DMS53 treated with DMSO at 0.1 percent for 48 hours (cell line): ENCODE results near the gene ZIC4.

ENCODE experiments used
- DNase-seq: peaks from one replicate; lab custom pipeline; 2025; ENCODE audit not compliant: unreplicated experiment; lab: John Stamatoyannopoulos, UW

ZIC4 gene

GRCh38 chr3:147406028-147406931 lies at the start of gene ZIC4:
ZIC4 (minus strand) TSS chr3:147406543; CDS start chr3:147402797, 3,746 bp downstream.
- no peak for DNase-seq

GRCh38 chr3:147449669-147450068 lies 43.3 kb upstream of the ZIC4 start:
- no peak for DNase-seq

DNA sequence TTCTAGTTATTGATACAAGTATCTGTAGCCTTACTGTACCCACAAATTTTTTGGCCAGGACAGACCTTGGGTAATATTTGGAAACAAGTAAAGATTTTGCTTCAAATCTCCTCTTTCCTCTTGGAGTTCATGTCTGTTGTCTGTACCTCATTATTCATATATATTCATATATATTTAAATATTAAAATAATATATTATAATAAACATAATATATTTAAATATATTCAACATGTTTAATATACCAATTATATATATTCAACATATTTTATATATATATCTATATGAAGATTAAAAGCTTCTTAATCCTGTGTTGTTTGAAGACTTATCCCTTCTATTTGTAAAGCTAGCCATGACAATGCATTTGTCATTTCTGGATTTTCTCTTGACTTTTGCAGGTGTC lies 40.9 kb upstream of the ZIC4 start:
- DNase-seq = no peak

GRCh38 chr3:147431751-147432150 lies 25.4 kb upstream of the ZIC4 start:
- DNase-seq = no peak

- no peak for DNase-seq
Measured at GRCh38 chr3:147428754-147429153, 22.4 kb upstream of the ZIC4 start.

GRCh38 chr3:147428326-147428725 lies 22.0 kb upstream of the ZIC4 start:
- no peak for DNase-seq

GRCh38 chr3:147427746-147428145 lies 21.4 kb upstream of the ZIC4 start:
- no peak for DNase-seq

DNA sequence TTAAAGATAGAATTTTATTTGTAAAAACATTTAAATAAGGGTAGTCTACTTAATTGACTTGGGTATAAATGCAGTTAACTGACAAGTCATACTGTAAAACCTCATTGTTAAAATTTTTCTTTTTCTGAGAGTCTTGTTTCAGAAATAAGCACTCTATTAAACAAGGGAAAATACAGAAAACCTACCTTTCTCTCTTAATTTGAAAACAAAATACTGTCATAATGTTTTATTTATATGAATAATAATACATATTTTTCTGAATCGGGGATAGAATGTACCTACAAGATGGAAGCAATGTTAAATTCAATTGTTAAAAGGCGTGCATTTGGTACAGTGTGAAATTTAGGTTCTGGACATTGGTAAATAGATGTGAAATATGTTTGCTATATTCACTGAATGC lies 20.6 kb upstream of the ZIC4 start:
- DNase-seq = no peak

GRCh38 chr3:147425388-147425850 lies 19.1 kb upstream of the ZIC4 start:
- no peak for DNase-seq

DNA sequence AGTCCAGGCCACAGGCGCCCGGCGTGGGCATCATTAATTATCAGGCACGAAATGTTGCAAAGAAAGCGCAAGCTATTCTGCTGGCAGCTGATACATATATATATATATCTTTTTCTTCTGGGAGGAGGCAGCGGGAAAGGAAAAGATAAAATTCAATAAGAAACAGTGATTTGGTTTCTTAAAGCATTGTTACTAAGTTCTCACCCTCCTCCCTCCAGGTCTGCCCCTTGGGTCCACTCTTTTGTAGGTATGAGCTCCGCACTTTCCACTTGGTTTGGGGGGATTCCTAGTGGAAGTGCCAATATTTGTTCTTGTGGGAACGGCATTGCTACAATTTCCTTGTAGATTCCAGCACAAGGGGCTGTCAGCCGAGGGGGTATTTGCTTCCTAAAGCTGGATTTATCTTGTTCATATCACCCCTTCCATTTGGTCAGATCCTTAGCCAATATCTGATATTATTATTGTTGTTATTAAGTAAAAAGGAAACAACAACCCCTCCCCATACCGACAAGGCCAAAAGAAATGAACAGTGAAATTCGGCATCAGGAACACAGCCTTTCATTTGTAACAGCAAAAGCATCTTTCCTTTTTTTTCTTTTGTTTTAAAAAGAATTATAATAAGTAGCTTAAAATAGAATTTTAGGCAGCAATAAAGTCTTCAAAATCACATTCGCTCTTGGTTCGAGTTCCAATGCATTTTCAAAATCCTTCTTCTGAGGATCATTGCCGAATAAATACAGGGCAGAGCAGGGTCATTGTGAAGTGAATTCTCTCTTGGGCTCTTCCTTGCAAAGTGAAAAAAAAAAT lies 18.4 kb upstream of the ZIC4 start:
- no peak for DNase-seq

DNA sequence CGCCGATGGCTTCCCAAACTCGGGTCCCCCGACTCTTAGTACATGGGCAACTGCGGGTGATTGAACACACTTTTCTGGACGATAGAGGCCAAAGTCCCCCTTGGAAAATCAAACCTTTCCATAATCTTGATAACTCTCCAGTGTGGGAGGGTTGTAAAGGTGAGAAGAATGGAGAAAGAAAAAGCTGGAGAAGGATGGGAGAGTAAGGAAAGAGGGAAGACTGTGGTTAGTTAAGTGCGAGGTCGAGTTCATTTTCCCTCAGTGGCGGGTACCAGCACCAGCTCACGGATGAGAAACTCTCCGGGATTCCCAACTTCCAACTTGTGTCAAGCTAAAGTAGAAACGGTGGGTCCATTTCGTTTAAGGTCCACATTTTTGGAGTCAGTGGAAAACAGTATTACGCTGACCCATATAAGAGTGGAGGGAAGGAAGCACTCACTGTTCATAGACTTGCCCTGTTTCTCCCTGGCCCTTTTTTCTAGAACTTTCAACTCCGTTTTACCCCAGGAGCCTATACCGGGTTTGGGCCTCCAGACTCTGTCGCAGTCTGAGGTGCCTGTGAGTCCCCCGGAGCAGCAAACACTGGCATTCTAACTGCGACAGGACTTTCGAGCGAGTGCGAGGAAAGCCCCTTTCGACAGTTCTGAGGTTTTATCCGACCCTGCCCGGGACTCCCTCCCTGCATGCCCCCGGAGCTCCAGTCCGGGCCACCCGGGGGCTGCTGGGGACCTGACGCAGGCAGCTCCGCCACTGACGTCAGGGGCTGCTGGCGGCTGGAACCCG lies 17.6 kb upstream of the ZIC4 start:
- no peak for DNase-seq

- DNase-seq = no peak
Measured at GRCh38 chr3:147423537-147423797, 17.1 kb upstream of the ZIC4 start.

DNA sequence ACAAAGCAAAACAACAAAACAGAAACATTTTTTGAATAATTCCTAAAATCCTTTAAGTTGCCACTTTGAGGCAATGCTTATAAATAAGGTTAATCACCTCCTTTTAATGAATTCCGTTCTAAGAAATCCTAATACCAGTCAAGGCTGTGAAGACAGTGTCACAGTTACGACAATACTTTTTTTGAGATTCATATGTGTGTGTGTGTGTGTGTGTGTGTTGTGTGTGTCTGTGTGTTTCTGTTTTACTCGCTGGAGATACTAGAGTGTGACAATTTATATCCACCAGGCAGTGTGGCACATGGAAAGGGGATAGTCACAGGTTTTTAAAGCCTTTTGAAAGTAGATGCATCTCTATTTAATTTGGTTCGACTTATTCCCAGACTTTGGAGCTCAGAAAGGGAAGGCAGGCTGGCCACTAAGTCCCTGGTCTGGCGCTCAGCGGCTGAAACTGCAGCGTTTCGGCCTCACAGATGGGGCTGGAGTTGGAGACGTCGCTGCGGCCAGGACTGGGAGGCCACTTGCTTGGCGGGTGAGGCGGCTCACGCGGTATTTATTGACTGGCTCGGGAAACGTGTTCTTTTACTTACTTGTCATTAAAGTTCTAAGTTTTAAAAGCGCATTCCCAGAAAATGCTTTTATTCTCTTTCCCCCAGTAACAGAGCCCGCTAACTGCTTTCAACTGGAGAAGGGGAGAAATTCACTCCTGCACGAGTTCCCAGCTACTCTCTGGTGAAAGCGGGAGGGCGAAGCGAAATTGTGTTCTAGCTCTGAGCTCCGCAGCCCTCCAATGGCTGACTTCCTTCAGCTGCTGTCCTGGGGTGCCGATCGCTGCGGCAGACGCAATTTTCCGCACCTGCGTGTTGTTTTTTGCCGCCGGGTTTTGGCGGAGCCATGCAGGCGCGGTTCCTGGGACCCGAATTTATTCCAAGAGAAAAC lies 16.5 kb upstream of the ZIC4 start:
- no peak for DNase-seq

- no peak for DNase-seq
Measured at GRCh38 chr3:147422196-147422595, 15.9 kb upstream of the ZIC4 start.

- no peak for DNase-seq
Measured at GRCh38 chr3:147421184-147421912, 15.0 kb upstream of the ZIC4 start.

DNA sequence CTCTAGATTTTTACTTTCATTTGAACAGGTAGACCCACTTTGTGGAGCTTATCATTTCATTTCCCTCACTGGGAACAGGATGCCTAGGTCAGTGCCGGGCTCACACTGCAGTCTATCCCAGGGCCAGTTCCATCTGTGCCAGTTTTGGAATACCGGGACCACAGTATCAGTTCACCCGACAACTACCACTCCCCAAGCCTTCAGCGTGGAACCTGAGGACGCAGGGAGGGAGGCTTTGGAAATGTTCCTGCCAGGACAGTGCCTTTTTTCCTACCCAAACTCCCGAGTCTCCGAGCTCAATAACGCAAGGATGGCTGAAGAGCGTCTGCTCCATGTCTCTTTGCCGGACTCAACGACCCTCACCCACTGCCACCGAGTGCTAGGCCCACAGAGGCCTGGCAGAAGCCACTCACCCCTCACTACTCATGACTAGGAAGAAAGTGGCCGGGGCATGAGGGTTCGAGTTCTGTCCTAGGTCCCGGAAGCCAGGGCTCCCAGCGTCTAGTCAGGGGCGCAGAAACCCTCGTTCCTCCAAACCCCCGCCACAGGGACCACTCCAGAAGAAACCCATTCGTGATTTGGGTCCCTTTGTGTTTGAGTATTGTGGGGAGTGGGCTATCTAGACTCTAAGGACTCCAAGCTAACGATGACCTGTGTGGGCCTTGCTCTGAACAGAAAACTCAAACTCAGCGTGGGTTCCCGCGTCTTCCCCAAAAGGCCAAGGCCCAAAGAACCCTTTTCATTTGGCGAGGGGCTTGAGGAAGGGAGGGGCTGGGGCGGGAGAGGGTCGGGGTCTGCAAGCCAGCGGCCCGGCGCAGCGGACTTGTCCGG lies 14.2 kb upstream of the ZIC4 start:
- DNase-seq = no peak

- no peak for DNase-seq
Measured at GRCh38 chr3:147419781-147420224, 13.5 kb upstream of the ZIC4 start.

- DNase-seq = no peak
Measured at GRCh38 chr3:147418808-147419701, 12.7 kb upstream of the ZIC4 start.
